GM12878 (cell line): ENCODE data around the gene PTAFR. TPM values are rescaled to one million over a fixed set of nuclear protein-coding genes. Genes with fewer than 3 reads are reported as not detected.

Experiments
- ATAC-seq: fragments of 200-7000 bp; cut with Tn5 transposase; 3 replicates; pipeline ENCODE4 v1.9.1; 2020; ENCODE audit warnings: mild to moderate bottlenecking, moderate library complexity
- BruUV-seq: library from RNA; stranded (reverse); fragments of 400-500 nt; replicated peaks from 2 replicates; lab custom pipeline; 2021; lab: Mats Ljungman, UMichigan
- CTCF ChIA-PET: fragments of 300-600 bp; sonication (Branson Sonifier 250); formaldehyde crosslinking; extraction: SDS; loops from one replicate; lab custom pipeline; 2021; ENCODE audit warnings: inconsistent platforms; lab: Yijun Ruan, JAX
- POLR2A ChIA-PET: fragments of 350-600 bp; formaldehyde crosslinking; extraction: SDS; loops from one replicate; lab custom pipeline; 2021; ENCODE audit warnings: inconsistent platforms; lab: Charles Lee
- RAD21 ChIA-PET: fragments of 300-600 bp; sonication (Branson Sonifier 250); formaldehyde crosslinking; loops from one replicate; lab custom pipeline; 2023; ENCODE audit warnings: antibody characterized with exemption; ENCODE audit not compliant: unreplicated experiment; lab: Charles Lee
- SMC1A ChIA-PET: fragments of 300-600 bp; sonication (Branson Sonifier 250); formaldehyde crosslinking; loops from one replicate; lab custom pipeline; 2023; ENCODE audit not compliant: unreplicated experiment, uncharacterized antibody; lab: Charles Lee
- DNase-seq: peaks from one replicate; pipeline ENCODE4 v3.0.0-alpha.2; 2011; ENCODE audit warnings: low read depth, low spot score
- FAIRE-seq: peaks from 3 replicates; lab custom pipeline; 2011; peaks lifted over from hg19 to GRCh38; lab: Jason Lieb, UNC
- H2AFZ ChIP-seq: 2 replicates; pipeline ENCODE4 v1.6.0; 2011; ENCODE audit warnings: low read depth, low read length, control low read depth; ENCODE audit not compliant: control insufficient read depth
- H3K27ac ChIP-seq: 2 replicates; pipeline ENCODE4 v1.5.1; 2011; ENCODE audit warnings: control low read depth; ENCODE audit not compliant: control insufficient read depth, insufficient read depth
- H3K27me3 ChIP-seq, 2 experiments: replicated peaks in 1 of 2; 2 replicates each; pipeline versions ENCODE4 v1.6.0 to v1.6.1; 2011; ENCODE audit warnings: low read length in 1 of 2; ENCODE audit not compliant: control insufficient read depth in 2 of 2, insufficient read depth in 2 of 2
- H3K36me3 ChIP-seq, 2 experiments: 2 replicates each; pipeline ENCODE4 v1.5.1; 2011; ENCODE audit warnings: low read length in 1 of 2; ENCODE audit not compliant: control insufficient read depth in 2 of 2, insufficient read depth in 2 of 2
- H3K4me1 ChIP-seq: 2 replicates; pipeline ENCODE4 v1.6.1; 2011; ENCODE audit warnings: mild to moderate bottlenecking, low read length, moderate library complexity, mixed read lengths; ENCODE audit not compliant: control insufficient read depth, insufficient read depth
- H3K4me2 ChIP-seq: 2 replicates; pipeline ENCODE4 v1.6.0; 2011; ENCODE audit warnings: control low read depth; ENCODE audit not compliant: control insufficient read depth, insufficient read depth
- H3K4me3 ChIP-seq: fragments of 200-600 bp; sonication (generic); 2 replicates; pipeline ENCODE4 v1.5.1; 2016
- H3K79me2 ChIP-seq: 2 replicates; pipeline ENCODE4 v1.6.0; 2011; ENCODE audit warnings: low read length; ENCODE audit not compliant: control insufficient read depth, insufficient read depth
- H3K9ac ChIP-seq: 2 replicates; pipeline ENCODE4 v1.8.0; 2011; ENCODE audit warnings: low read length, control low read depth, mixed read lengths; ENCODE audit not compliant: control insufficient read depth, insufficient read depth
- H3K9me3 ChIP-seq: replicated peaks from 3 replicates; pipeline ENCODE4 v1.5.1; 2011; ENCODE audit warnings: mild to moderate bottlenecking, low read length; ENCODE audit not compliant: control insufficient read depth, insufficient read depth
- H4K20me1 ChIP-seq: 2 replicates; pipeline ENCODE4 v1.6.0; 2011; ENCODE audit not compliant: control insufficient read depth, insufficient read depth
- BCL11A ChIP-seq: IDR thresholded peaks from 2 replicates; pipeline ENCODE4 v1.6.1; 2011; ENCODE audit warnings: low read depth, low read length
- FOXM1 ChIP-seq: IDR thresholded peaks from 2 replicates; pipeline ENCODE4 v1.6.1; 2012; ENCODE audit warnings: low read depth, mild to moderate bottlenecking, inconsistent platforms, low read length, moderate library complexity
- IKZF2 ChIP-seq, 2 experiments: fragments of 450-650 bp; IDR thresholded peaks; 2 replicates each; pipeline ENCODE4 v1.6.1; 2017; ENCODE audit warnings: mild to moderate bottlenecking in 2 of 2, moderate library complexity in 2 of 2
- NBN ChIP-seq: fragments of 450-650 bp; IDR thresholded peaks from 2 replicates; pipeline ENCODE4 v1.6.1; 2016
- NFIC ChIP-seq: IDR thresholded peaks from 2 replicates; pipeline ENCODE4 v1.6.1; 2012; ENCODE audit warnings: low read depth, mild to moderate bottlenecking, inconsistent platforms, low read length, moderate library complexity
- PML ChIP-seq: IDR thresholded peaks from 2 replicates; pipeline ENCODE4 v1.6.1; 2012; ENCODE audit warnings: low read length, inconsistent platforms
- TARDBP ChIP-seq: IDR thresholded peaks from 2 replicates; pipeline ENCODE4 v1.6.1; 2016; ENCODE audit warnings: borderline replicate concordance
- ZBED1 ChIP-seq: IDR thresholded peaks from 2 replicates; pipeline ENCODE4 v1.6.1; 2016; ENCODE audit warnings: borderline replicate concordance
- ZNF384 ChIP-seq: IDR thresholded peaks from 2 replicates; pipeline ENCODE4 v1.6.1; 2012; ENCODE audit warnings: low read depth, mild to moderate bottlenecking, low read length, improper control_type of control experiment, borderline replicate concordance
- WGBS: methylation state at CpG from one replicate; pipeline ENCODE4 v1.1.6; 2016; ENCODE audit warnings: low lambda C conversion rate; ENCODE audit not compliant: insufficient replicate concordance, insufficient coverage; ENCODE audit errors: missing lambda C conversion rate; 5-methylcytosine and 5-hydroxymethylcytosine counted together
- in situ Hi-C: fragments of 300-500 bp; cut with MboI; formaldehyde crosslinking; loops from 9 replicates; pipeline ENCODE4 v1.14.3; 2018; ENCODE audit warnings: mixed read lengths
- intact Hi-C: fragments of 100-400 bp; cut with micrococcal nuclease; formaldehyde crosslinking; loops from one replicate; pipeline ENCODE4 v1.14.2; 2022; ENCODE audit not compliant: unreplicated experiment
- polyA plus RNA-seq, 11 experiments: library from polyadenylated mRNA; depleted of rRNA in 4 of 11; unstranded in 6 of 11; stranded (reverse) in 5 of 11; fragments of >200 nt; fragmentation: Nextera tagmentation in 4 of 11; fragmentation: Illumina TruSeq in 1 of 11; extraction: Ambion mirVana in 4 of 11; extraction: Trizol in 1 of 11; gene quantifications; 1 replicate in 1 of 11; 2 replicates in 10 of 11; pipeline versions ENCODE4 v1.2.1 to v1.2.3, GENCODE V29; 2011 to 2016; ENCODE audit warnings: inconsistent platforms in 2 of 11, missing spikeins in 2 of 11, low read depth in 1 of 11
- total RNA-seq, 4 experiments: library from RNA; depleted of rRNA in 3 of 4; stranded (reverse); fragments of >200 nt in 3 of 4; fragmentation: Illumina TruSeq in 1 of 4; extraction: Trizol in 1 of 4; gene quantifications; 2 replicates each; pipeline versions ENCODE4 v1.2.1 to v1.2.3, GENCODE V29; 2013 to 2021
- TF ChIP-seq, protein P1 (sequence below): IDR thresholded peaks from 2 replicates; pipeline ENCODE4 v1.6.1; 2012; ENCODE audit warnings: low read length, inconsistent platforms
- TF ChIP-seq, protein P2 (sequence below): IDR thresholded peaks from 2 replicates; pipeline ENCODE4 v1.6.1; 2011; ENCODE audit warnings: borderline replicate concordance, low read depth, mild to moderate bottlenecking, moderate library complexity, low read length; ENCODE audit not compliant: insufficient read depth, poor library complexity, severe bottlenecking
- TF ChIP-seq, protein P3 (sequence below): IDR thresholded peaks from 2 replicates; pipeline ENCODE4 v1.6.1; 2012; ENCODE audit warnings: low read depth, low read length, improper control_type of control experiment
- TF ChIP-seq, protein P4 (sequence below): fragments of 450-650 bp; formaldehyde crosslinking; IDR thresholded peaks from 2 replicates; pipeline ENCODE4 v1.4.0; 2022; ENCODE audit warnings: mild to moderate bottlenecking, moderate library complexity

PTAFR gene
- total and polyA plus RNA-seq, 10 of the 15 experiments (the other 5 are each of a cell fraction or from before 2014, with no cell fraction given): 17.5 to 251 (median 27.7) TPM

DNA sequence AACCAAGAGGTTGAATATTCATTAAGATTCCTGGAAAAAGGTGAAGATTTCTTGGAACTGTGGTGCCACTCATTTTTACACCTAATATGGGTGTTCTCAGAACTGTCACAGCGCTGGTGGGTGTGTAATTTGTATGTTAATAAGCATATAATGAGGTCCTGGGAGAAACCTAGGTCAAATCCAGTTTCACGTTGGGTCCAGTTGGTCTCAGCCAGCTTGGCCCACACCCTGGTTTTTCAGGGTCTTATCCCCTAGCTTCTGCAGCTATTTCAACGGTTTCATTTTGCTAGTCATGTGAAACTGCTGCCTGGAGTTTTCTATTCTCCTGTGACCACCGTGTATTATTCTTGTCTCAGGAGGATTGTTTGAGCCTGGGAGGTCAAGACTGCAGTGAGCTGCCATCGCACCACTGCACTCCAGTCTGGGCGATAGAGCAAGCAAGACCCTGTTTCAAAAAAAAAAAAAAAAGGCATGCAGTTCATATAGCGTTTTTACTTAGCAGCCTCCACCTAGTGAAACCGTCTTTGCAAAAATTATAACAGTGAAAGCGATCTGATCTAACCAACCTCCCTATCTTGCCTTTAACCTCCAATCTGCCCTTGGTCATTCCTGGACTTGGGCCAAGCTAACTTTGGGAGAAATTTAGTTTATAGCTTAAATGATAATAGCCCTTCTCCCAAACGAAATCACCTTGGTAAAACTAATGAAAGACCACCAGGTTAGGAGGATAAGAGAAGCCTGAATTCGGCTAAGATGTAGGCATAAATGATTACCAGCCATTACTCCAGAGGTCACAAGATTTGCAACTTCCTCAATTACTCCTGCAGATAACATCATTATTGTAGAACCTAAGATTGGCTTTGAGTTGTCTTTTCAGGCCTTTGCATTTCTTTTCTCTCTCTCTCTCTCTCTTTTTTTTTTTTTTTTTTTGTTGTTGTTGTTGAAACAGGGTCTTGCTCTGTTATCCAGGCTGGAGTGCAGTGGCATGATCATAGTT is 44.0 kb downstream of the PTAFR start:
- Histone ChIP-seq H3K4me3 (no peak overlapping the region), H3K9me3 (peaks cover 3% of the 10 kb centered on the region; the same call in 2 of the 3 replicates), H3K36me3 (no peaks in the 10 kb centered on the region), H3K4me2 (peak overlapping the region; percentile 47), H2AFZ (peak overlapping the region; percentile 24), H3K4me1 (peaks cover 54% of the 10 kb centered on the region), H3K9ac (no peak overlapping the region), H4K20me1 (no peaks in the 10 kb centered on the region), H3K79me2 (no peaks in the 10 kb centered on the region), H3K27me3 (no peaks in the 10 kb centered on the region), H3K27ac (no peak overlapping the region)
- ChIA-PET SMC1A (interaction anchor here (0.7 to 8.3 kb wide), 8 partner anchors 10 to 74 kb away, joined by 3 to 41 read pairs (median 4); no protein-coding TSS in a partner anchor), CTCF (interaction anchor here (0.7 to 1.6 kb wide), 9 partner anchors 16 to 77 kb away, joined by 3 to 6 read pairs (median 4); partner anchors contain the start of gene PTAFR), POLR2A (interaction anchor here (0.6 to 2.3 kb wide), 7 partner anchors 12 to 451 kb away, joined by 3 to 14 read pairs (median 6); no protein-coding TSS in a partner anchor), RAD21 (interaction anchor here (0.6 to 2.9 kb wide), 9 partner anchors 12 to 76 kb away, joined by 3 to 12 read pairs (median 4); partner anchors contain the start of gene EYA3)
- WGBS: 5% methylated on average over 11 of the region's 11 CpGs
- intact Hi-C loops: loop anchor here (1.0 kb wide), 3 partner anchors 37 to 68 kb away; no protein-coding TSS in a partner anchor
- in situ Hi-C loops: no loop called here
- peak; percentile 31 for FAIRE-seq
- BruUV-seq: no TSS peak
- peak; percentile 66 for ATAC-seq
- DNase-seq: peak; percentile 68
- TF ChIP-seq, protein P1, sequence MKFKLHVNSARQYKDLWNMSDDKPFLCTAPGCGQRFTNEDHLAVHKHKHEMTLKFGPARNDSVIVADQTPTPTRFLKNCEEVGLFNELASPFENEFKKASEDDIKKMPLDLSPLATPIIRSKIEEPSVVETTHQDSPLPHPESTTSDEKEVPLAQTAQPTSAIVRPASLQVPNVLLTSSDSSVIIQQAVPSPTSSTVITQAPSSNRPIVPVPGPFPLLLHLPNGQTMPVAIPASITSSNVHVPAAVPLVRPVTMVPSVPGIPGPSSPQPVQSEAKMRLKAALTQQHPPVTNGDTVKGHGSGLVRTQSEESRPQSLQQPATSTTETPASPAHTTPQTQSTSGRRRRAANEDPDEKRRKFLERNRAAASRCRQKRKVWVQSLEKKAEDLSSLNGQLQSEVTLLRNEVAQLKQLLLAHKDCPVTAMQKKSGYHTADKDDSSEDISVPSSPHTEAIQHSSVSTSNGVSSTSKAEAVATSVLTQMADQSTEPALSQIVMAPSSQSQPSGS: 0 out of 2 replicates have a peak, but pooled peaks have one; percentile 35
- TF ChIP-seq, protein P2, sequence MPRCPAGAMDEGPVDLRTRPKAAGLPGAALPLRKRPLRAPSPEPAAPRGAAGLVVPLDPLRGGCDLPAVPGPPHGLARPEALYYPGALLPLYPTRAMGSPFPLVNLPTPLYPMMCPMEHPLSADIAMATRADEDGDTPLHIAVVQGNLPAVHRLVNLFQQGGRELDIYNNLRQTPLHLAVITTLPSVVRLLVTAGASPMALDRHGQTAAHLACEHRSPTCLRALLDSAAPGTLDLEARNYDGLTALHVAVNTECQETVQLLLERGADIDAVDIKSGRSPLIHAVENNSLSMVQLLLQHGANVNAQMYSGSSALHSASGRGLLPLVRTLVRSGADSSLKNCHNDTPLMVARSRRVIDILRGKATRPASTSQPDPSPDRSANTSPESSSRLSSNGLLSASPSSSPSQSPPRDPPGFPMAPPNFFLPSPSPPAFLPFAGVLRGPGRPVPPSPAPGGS: peak; percentile 65
- TF ChIP-seq ZNF384 (peak; percentile 82; the same call in 1 of the 2 replicates), ZBED1 (no peak), BCL11A (no peak), NBN (0 out of 2 replicates have a peak, but pooled peaks have one; percentile 22), PML (no peak), FOXM1 (no peak), TARDBP (no peak), IKZF2 (IDR thresholded peaks at IDR 0.05) (peak; percentile 43 to 65; a peak in 3 of 4 replicates), NFIC (peak; percentile 21; the same call in 1 of the 2 replicates)
- TF ChIP-seq, protein P3, sequence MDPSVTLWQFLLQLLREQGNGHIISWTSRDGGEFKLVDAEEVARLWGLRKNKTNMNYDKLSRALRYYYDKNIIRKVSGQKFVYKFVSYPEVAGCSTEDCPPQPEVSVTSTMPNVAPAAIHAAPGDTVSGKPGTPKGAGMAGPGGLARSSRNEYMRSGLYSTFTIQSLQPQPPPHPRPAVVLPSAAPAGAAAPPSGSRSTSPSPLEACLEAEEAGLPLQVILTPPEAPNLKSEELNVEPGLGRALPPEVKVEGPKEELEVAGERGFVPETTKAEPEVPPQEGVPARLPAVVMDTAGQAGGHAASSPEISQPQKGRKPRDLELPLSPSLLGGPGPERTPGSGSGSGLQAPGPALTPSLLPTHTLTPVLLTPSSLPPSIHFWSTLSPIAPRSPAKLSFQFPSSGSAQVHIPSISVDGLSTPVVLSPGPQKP: no peak
- TF ChIP-seq, protein P4, sequence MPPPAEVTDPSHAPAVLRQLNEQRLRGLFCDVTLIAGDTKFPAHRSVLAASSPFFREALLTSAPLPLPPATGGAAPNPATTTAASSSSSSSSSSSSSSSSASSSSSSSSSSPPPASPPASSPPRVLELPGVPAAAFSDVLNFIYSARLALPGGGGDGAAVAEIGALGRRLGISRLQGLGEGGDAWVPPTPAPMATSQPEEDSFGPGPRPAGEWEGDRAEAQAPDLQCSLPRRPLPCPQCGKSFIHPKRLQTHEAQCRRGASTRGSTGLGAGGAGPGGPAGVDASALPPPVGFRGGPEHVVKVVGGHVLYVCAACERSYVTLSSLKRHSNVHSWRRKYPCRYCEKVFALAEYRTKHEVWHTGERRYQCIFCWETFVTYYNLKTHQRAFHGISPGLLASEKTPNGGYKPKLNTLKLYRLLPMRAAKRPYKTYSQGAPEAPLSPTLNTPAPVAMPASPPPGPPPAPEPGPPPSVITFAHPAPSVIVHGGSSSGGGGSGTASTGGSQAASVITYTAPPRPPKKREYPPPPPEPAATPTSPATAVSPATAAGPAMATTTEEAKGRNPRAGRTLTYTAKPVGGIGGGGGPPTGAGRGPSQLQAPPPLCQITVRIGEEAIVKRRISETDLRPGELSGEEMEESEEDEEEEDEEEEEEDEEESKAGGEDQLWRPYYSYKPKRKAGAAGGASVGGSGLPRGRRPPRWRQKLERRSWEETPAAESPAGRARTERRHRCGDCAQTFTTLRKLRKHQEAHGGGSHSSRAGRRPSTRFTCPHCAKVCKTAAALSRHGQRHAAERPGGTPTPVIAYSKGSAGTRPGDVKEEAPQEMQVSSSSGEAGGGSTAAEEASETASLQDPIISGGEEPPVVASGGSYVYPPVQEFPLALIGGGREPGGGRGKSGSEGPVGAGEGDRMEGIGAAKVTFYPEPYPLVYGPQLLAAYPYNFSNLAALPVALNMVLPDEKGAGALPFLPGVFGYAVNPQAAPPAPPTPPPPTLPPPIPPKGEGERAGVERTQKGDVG: no peak
